SH-SY5Y (cell line): ENCODE measurements around the gene MYNN.

Experiments used
- GATA2 ChIP-seq: IDR thresholded peaks from 2 replicates; pipeline ENCODE4 v1.6.1; 2011; ENCODE audit warnings: mild to moderate bottlenecking, low read depth, low read length
- GATA3 ChIP-seq: IDR thresholded peaks from 2 replicates; pipeline ENCODE4 v1.6.1; 2011; ENCODE audit warnings: low read depth, mild to moderate bottlenecking, low read length, moderate library complexity

DNA sequence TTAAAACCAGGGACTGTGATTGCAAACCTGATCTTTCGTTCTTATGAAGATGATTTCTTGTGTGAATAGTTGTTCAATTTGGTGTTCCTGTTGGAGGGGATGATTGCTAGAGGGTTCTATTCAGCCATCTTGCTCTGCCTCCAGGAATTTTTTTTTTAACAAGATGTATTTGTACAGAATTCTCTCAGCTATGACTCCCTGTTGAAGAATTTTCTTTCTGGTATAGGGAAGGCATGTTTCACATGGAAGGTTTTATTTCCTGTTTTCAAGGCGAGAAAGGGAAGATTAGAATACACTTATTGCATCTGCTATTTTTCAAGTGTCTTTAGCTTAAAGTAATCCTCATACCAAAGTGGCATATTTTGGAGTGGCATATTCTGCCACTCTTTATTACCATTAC is 45.1 kb downstream of the MYNN start:
- TF ChIP-seq GATA2 (no peak), GATA3 (no peak)
